IMR-90 (cell line): ENCODE measurements around the gene HINT3.

ENCODE experiments used
- CTCF ChIP-seq: conservative IDR thresholded peaks from 2 replicates; pipeline ENCODE4 v1.5.1; 2012; ENCODE audit warnings: mild to moderate bottlenecking, low read depth, low read length, improper control_type of control experiment
- FOS ChIP-seq: fragments of 150-350 bp; IDR thresholded peaks from 2 replicates; pipeline ENCODE4 v1.6.1; 2016; ENCODE audit warnings: low read depth, low read length
- MAFK ChIP-seq: IDR thresholded peaks from 2 replicates; pipeline ENCODE4 v1.6.1; 2012; ENCODE audit warnings: low read depth, low read length, improper control_type of control experiment
- MAZ ChIP-seq: IDR thresholded peaks from 2 replicates; pipeline ENCODE4 v1.6.1; 2012; ENCODE audit warnings: low read depth, mild to moderate bottlenecking, low read length, improper control_type of control experiment, moderate library complexity, borderline replicate concordance
- MXI1 ChIP-seq: IDR thresholded peaks from 2 replicates; pipeline ENCODE4 v1.6.1; 2012; ENCODE audit warnings: low read depth, mild to moderate bottlenecking, low read length, moderate library complexity, borderline replicate concordance
- POLR2A ChIP-seq: IDR thresholded peaks from 2 replicates; pipeline ENCODE4 v1.6.1; 2012; ENCODE audit warnings: mild to moderate bottlenecking, low read depth, low read length
- RAD21 ChIP-seq: IDR thresholded peaks from 2 replicates; pipeline ENCODE4 v1.6.1; 2012; ENCODE audit warnings: low read length, improper control_type of control experiment
- USF2 ChIP-seq: fragments of 150-350 bp; IDR thresholded peaks from 2 replicates; pipeline ENCODE4 v1.6.1; 2017; ENCODE audit warnings: mild to moderate bottlenecking, antibody characterized with exemption, low read length, low read depth
- TF ChIP-seq, protein P1 (sequence below): fragments of 150-350 bp; IDR thresholded peaks from 2 replicates; pipeline ENCODE4 v1.6.1; 2016; ENCODE audit warnings: low read depth, mild to moderate bottlenecking, low read length, moderate library complexity, borderline replicate concordance

DNA sequence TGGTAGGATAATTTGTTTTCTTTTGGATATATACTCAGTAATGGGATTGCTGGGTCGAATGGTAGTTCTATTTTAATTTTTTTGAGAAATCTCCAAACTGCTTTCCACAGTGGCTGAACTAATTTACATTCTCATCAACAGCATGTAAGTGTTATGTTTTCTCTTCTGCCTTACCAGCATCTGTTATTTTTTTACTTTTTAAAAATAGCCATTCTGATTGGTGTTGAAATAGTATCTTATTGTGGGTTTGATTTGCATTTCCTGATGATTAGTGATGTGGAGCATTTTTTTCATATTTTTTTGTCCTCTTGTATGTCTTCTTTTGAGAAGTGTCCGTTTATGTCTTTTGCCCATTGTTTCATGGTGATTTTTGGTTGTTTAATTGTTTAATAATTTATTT lies 11.9 kb downstream of the HINT3 start:
- TF ChIP-seq, protein P1, sequence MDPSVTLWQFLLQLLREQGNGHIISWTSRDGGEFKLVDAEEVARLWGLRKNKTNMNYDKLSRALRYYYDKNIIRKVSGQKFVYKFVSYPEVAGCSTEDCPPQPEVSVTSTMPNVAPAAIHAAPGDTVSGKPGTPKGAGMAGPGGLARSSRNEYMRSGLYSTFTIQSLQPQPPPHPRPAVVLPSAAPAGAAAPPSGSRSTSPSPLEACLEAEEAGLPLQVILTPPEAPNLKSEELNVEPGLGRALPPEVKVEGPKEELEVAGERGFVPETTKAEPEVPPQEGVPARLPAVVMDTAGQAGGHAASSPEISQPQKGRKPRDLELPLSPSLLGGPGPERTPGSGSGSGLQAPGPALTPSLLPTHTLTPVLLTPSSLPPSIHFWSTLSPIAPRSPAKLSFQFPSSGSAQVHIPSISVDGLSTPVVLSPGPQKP, result no peak
- TF ChIP-seq POLR2A, result no peak
- TF ChIP-seq CTCF, result no peak
- TF ChIP-seq FOS, result no peak
- TF ChIP-seq MAZ, result no peak
- no peak for TF ChIP-seq MAFK
- TF ChIP-seq USF2, result no peak
- no peak for TF ChIP-seq RAD21
- no peak for TF ChIP-seq MXI1
